ENCODE measurements around the gene SSC5D.

DNA sequence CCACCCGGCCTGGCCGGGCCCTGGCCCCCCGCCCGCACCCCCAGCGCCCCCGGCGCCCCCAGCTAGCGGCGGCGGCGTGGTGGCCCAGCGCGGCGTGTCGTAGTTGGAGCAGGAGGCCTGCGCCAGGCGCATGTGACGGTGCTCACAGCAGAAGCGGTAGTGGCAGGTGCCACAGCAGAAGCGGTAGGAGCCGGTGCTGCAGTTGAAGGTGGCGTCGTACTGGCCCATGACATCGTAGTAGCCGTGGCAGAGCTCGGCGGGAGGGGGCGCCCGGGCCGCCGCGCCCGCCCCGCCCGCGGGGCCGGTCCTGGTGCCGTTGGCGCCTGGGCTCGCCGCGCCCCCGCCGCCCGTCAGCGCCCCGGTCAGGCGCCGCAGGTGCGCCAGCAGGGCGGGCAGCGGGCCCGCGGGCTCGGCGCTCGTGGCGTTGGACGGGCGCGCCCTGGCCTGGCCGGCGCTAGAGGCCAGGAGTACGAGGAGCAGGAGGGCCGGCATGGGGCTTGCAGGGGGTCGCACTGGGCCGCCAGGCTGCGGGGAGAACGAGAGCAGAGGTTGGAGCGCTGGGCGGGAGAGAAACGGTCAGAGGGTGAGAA, 45.8 kb upstream of the SSC5D start:
- TF ChIP-seq, protein P1, sequence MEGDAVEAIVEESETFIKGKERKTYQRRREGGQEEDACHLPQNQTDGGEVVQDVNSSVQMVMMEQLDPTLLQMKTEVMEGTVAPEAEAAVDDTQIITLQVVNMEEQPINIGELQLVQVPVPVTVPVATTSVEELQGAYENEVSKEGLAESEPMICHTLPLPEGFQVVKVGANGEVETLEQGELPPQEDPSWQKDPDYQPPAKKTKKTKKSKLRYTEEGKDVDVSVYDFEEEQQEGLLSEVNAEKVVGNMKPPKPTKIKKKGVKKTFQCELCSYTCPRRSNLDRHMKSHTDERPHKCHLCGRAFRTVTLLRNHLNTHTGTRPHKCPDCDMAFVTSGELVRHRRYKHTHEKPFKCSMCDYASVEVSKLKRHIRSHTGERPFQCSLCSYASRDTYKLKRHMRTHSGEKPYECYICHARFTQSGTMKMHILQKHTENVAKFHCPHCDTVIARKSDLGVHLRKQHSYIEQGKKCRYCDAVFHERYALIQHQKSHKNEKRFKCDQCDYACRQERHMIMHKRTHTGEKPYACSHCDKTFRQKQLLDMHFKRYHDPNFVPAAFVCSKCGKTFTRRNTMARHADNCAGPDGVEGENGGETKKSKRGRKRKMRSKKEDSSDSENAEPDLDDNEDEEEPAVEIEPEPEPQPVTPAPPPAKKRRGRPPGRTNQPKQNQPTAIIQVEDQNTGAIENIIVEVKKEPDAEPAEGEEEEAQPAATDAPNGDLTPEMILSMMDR (conservative IDR thresholded peaks at IDR 0.05; ENCODE audit: low read length): no peak
- no peak for TF ChIP-seq EZH2phosphoT487 (IDR thresholded peaks at IDR 0.05; ENCODE audit: borderline replicate concordance, low read depth, low read length)

Measured in OCI-LY7 (cell line).